ENCODE results near the gene FSTL4.

- TF ChIP-seq EZH2phosphoT487 (IDR thresholded peaks at IDR 0.05; ENCODE audit: borderline replicate concordance, low read depth) (no peak), RAD21 (IDR thresholded peaks at IDR 0.05; ENCODE audit: low read length) (no peak), ELF1 (IDR thresholded peaks at IDR 0.05) (no peak), GABPA (IDR thresholded peaks at IDR 0.05; ENCODE audit: low read depth) (no peak), CHD2 (IDR thresholded peaks at IDR 0.05; ENCODE audit: low read length, partially characterized antibody) (no peak), POLR2AphosphoS5 (IDR thresholded peaks at IDR 0.05; ENCODE audit: low read depth, low read length) (no peak), FOSL2 (IDR thresholded peaks at IDR 0.05; ENCODE audit: borderline replicate concordance, low read depth) (no peak), USF1 (IDR thresholded peaks at IDR 0.05; ENCODE audit: borderline replicate concordance, low read depth) (no peak), TAF1 (IDR thresholded peaks at IDR 0.05; ENCODE audit: borderline replicate concordance, low read depth, low read length) (no peak), USF2 (IDR thresholded peaks at IDR 0.05; ENCODE audit: borderline replicate concordance, low read depth, low read length) (no peak), EP300 (IDR thresholded peaks at IDR 0.05; ENCODE audit: borderline replicate concordance in 1 of 2, low read depth in 1 of 2, low read length in 1 of 2) (no peak), TEAD4 (IDR thresholded peaks at IDR 0.05; ENCODE audit: borderline replicate concordance, insufficient read depth) (no peak)
- TF ChIP-seq, protein P1, sequence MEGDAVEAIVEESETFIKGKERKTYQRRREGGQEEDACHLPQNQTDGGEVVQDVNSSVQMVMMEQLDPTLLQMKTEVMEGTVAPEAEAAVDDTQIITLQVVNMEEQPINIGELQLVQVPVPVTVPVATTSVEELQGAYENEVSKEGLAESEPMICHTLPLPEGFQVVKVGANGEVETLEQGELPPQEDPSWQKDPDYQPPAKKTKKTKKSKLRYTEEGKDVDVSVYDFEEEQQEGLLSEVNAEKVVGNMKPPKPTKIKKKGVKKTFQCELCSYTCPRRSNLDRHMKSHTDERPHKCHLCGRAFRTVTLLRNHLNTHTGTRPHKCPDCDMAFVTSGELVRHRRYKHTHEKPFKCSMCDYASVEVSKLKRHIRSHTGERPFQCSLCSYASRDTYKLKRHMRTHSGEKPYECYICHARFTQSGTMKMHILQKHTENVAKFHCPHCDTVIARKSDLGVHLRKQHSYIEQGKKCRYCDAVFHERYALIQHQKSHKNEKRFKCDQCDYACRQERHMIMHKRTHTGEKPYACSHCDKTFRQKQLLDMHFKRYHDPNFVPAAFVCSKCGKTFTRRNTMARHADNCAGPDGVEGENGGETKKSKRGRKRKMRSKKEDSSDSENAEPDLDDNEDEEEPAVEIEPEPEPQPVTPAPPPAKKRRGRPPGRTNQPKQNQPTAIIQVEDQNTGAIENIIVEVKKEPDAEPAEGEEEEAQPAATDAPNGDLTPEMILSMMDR (IDR thresholded peaks at IDR 0.05), result no peak
Observed at GRCh38 chr5:133408322-133408721, 204.0 kb downstream of the FSTL4 start.

Measured in SK-N-SH (cell line).